Neural crest cell (in vitro differentiated cells): ENCODE data around the gene EIF4E3. TPM values are rescaled to one million over a fixed set of nuclear protein-coding genes. Genes with fewer than 3 reads are reported as not detected.
A peak's percentile ranks its signal among the peaks of the same experiment; 100 is the strongest.

Source experiments
- DNase-seq: peaks from one replicate; pipeline ENCODE4 v3.0.0; 2021; ENCODE audit warnings: low read depth, mixed read lengths, low spot score
- H3K27ac Mint-ChIP-seq: one replicate; pipeline ENCODE4 v1.8.0; 2021; ENCODE audit warnings: mild to moderate bottlenecking, mixed read lengths; ENCODE audit not compliant: unreplicated experiment
- H3K27me3 Mint-ChIP-seq: 2 replicates; pipeline ENCODE4 v1.8.0; 2021; ENCODE audit warnings: low read depth, mild to moderate bottlenecking, mixed read lengths
- H3K36me3 Mint-ChIP-seq: 2 replicates; pipeline ENCODE4 v1.8.0; 2021; ENCODE audit warnings: low read depth, mild to moderate bottlenecking, mixed read lengths
- H3K4me1 Mint-ChIP-seq: 2 replicates; pipeline ENCODE4 v1.8.0; 2021; ENCODE audit warnings: mixed read lengths
- H3K4me3 Mint-ChIP-seq: one replicate; pipeline ENCODE4 v1.8.0; 2021; ENCODE audit warnings: mild to moderate bottlenecking, mixed read lengths
- H3K9me3 Mint-ChIP-seq: 2 replicates; pipeline ENCODE4 v1.8.0; 2021; ENCODE audit warnings: mixed read lengths
- total RNA-seq: library from RNA; stranded (reverse); gene quantifications from 2 replicates; pipeline ENCODE4 v1.2.1, GENCODE V29; 2021
- TF ChIP-seq, protein P1 (sequence below): fragments of 200-600 bp; sonication (generic); conservative IDR thresholded peaks from 2 replicates; pipeline ENCODE4 v1.5.0; 2021; ENCODE audit warnings: antibody characterized with exemption, mild to moderate bottlenecking

Gene EIF4E3
- total RNA-seq, 1 donor from 2014 or later = 8.9 TPM

- no peak overlapping the region for H3K27ac Mint-ChIP-seq
- peaks cover 20% of the 10 kb centered on the region for H3K4me1 Mint-ChIP-seq
Measured at GRCh38 chr3:71655061-71655460, 70.1 kb downstream of the EIF4E3 start.

GRCh38 chr3:71653414-71653807 is 71.8 kb downstream of the EIF4E3 start:
- no peak overlapping the region for H3K4me3 Mint-ChIP-seq
- no peak overlapping the region for H3K27ac Mint-ChIP-seq
- no peaks in the 10 kb centered on the region for H3K36me3 Mint-ChIP-seq
- peaks cover 18% of the 10 kb centered on the region for H3K4me1 Mint-ChIP-seq
- TF ChIP-seq, protein P1, sequence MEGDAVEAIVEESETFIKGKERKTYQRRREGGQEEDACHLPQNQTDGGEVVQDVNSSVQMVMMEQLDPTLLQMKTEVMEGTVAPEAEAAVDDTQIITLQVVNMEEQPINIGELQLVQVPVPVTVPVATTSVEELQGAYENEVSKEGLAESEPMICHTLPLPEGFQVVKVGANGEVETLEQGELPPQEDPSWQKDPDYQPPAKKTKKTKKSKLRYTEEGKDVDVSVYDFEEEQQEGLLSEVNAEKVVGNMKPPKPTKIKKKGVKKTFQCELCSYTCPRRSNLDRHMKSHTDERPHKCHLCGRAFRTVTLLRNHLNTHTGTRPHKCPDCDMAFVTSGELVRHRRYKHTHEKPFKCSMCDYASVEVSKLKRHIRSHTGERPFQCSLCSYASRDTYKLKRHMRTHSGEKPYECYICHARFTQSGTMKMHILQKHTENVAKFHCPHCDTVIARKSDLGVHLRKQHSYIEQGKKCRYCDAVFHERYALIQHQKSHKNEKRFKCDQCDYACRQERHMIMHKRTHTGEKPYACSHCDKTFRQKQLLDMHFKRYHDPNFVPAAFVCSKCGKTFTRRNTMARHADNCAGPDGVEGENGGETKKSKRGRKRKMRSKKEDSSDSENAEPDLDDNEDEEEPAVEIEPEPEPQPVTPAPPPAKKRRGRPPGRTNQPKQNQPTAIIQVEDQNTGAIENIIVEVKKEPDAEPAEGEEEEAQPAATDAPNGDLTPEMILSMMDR = no peak
- no peaks in the 10 kb centered on the region for H3K27me3 Mint-ChIP-seq
- no peak for DNase-seq
- H3K9me3 Mint-ChIP-seq = no peaks in the 10 kb centered on the region

More at GRCh38 chr3:71655061-71655460, 70.1 kb downstream of the EIF4E3 start:
- TF ChIP-seq, protein P1 = no peak
- H3K36me3 Mint-ChIP-seq = no peaks in the 10 kb centered on the region
- DNase-seq = no peak
- H3K4me3 Mint-ChIP-seq = no peak overlapping the region
- no peaks in the 10 kb centered on the region for H3K27me3 Mint-ChIP-seq
- no peaks in the 10 kb centered on the region for H3K9me3 Mint-ChIP-seq

- H3K27ac Mint-ChIP-seq = no peak overlapping the region
- H3K4me1 Mint-ChIP-seq = peaks cover 14% of the 10 kb centered on the region
- peak; percentile 3 for DNase-seq
- no peak overlapping the region for H3K4me3 Mint-ChIP-seq
- H3K36me3 Mint-ChIP-seq = no peaks in the 10 kb centered on the region
- no peaks in the 10 kb centered on the region for H3K27me3 Mint-ChIP-seq
- TF ChIP-seq, protein P1 = peak; percentile 73
- no peaks in the 10 kb centered on the region for H3K9me3 Mint-ChIP-seq
Measured at GRCh38 chr3:71652781-71653413, 72.3 kb downstream of the EIF4E3 start.

- H3K27me3 Mint-ChIP-seq = no peaks in the 10 kb centered on the region
- no peak overlapping the region for H3K4me3 Mint-ChIP-seq
- TF ChIP-seq, protein P1 = no peak
- no peak overlapping the region for H3K27ac Mint-ChIP-seq
- peaks cover 10% of the 10 kb centered on the region for H3K4me1 Mint-ChIP-seq
- H3K9me3 Mint-ChIP-seq = no peaks in the 10 kb centered on the region
- DNase-seq = no peak
- no peaks in the 10 kb centered on the region for H3K36me3 Mint-ChIP-seq
Measured at GRCh38 chr3:71651625-71652024, 73.6 kb downstream of the EIF4E3 start.

GRCh38 chr3:71650372-71650771 is 74.8 kb downstream of the EIF4E3 start:
- peaks cover 10% of the 10 kb centered on the region for H3K4me1 Mint-ChIP-seq
- H3K27me3 Mint-ChIP-seq = no peaks in the 10 kb centered on the region
- H3K36me3 Mint-ChIP-seq = no peaks in the 10 kb centered on the region
- DNase-seq = no peak
- H3K9me3 Mint-ChIP-seq = no peaks in the 10 kb centered on the region
- no peak overlapping the region for H3K27ac Mint-ChIP-seq
- TF ChIP-seq, protein P1 = no peak
- H3K4me3 Mint-ChIP-seq = no peak overlapping the region
